Kidney (tissue), 14 donors: ENCODE measurements around the gene DYRK3. TPM values are rescaled to one million over a fixed set of nuclear protein-coding genes. Genes with fewer than 3 reads are reported as not detected.

Experiments used
- DNase-seq, 5 donors: peaks; one replicate each; pipeline ENCODE4 v3.0.0-alpha.2; 2013 to 2020
- FAIRE-seq: peaks from 2 replicates; lab custom pipeline; 2012; peaks lifted over from hg19 to GRCh38; lab: Jason Lieb, UNC
- H3K27ac ChIP-seq, 2 donors: one replicate each; pipeline ENCODE4 v1.7.0; 2013; ENCODE audit warnings: low read depth in 2 of 2, low read length in 2 of 2, inconsistent platforms in 1 of 2
- H3K27me3 ChIP-seq: one replicate; pipeline ENCODE4 v1.7.1; 2013; ENCODE audit warnings: low read length, inconsistent platforms; ENCODE audit not compliant: control insufficient read depth, insufficient read depth
- H3K36me3 ChIP-seq, 3 donors: one replicate each; pipeline versions ENCODE4 v1.7.0 to v1.7.1; 2013; ENCODE audit warnings: low read length in 3 of 3, control low read depth in 1 of 3, inconsistent platforms in 1 of 3; ENCODE audit not compliant: insufficient read depth in 3 of 3, control insufficient read depth in 2 of 3
- H3K4me1 ChIP-seq, 3 donors: one replicate each; pipeline versions ENCODE4 v1.7.0 to v1.7.1; 2013; ENCODE audit warnings: low read length in 3 of 3, inconsistent platforms in 1 of 3, low read depth in 1 of 3; ENCODE audit not compliant: control insufficient read depth in 2 of 3, insufficient read depth in 2 of 3
- H3K4me3 ChIP-seq, 3 donors: one replicate each; pipeline versions ENCODE4 v1.7.0 to v1.8.1; 2013; ENCODE audit warnings: low read length in 3 of 3, control low read depth in 1 of 3, inconsistent platforms in 1 of 3
- H3K9ac ChIP-seq, 3 donors: one replicate each; pipeline versions ENCODE4 v1.7.0 to v1.7.1; 2013; ENCODE audit warnings: low read length in 3 of 3, control low read depth in 1 of 3, inconsistent platforms in 1 of 3
- H3K9me3 ChIP-seq, 3 donors: one replicate each; pipeline versions ENCODE4 v1.7.0 to v1.7.1; 2013; ENCODE audit warnings: low read length in 3 of 3, control low read depth in 1 of 3, inconsistent platforms in 1 of 3; ENCODE audit not compliant: control insufficient read depth in 2 of 3, insufficient read depth in 1 of 3
- intact Hi-C: fragments of 100-400 bp; cut with DNase I; formaldehyde crosslinking; loops from one replicate; pipeline ENCODE4 v1.11.1; 2022
- polyA plus RNA-seq: library from polyadenylated mRNA; stranded (reverse); fragments of 350-450 nt; fragmentation: Illumina TruSeq; extraction: RNeasy Lipid Tissue Mini Kit (QIAGEN cat#74804); gene quantifications from one replicate; pipeline ENCODE4 v1.2.3, GENCODE V29; 2014; ENCODE audit warnings: low read depth, low replicate concordance; ENCODE audit not compliant: insufficient read depth
- total RNA-seq: library from RNA; stranded (reverse); fragmentation: NEBNext Ultra II Directional; extraction: Animal tissue kit (Norgen Biotek cat#: 25700); gene quantifications from one replicate; pipeline ENCODE4 v1.2.1, GENCODE V29; 2021
- TF ChIP-seq, protein P1 (sequence below): IDR thresholded peaks from 3 replicates; pipeline ENCODE4 v1.5.1; 2012; ENCODE audit warnings: mild to moderate bottlenecking, moderate library complexity, borderline replicate concordance; ENCODE audit not compliant: insufficient read depth; ENCODE audit errors: extremely low read depth
- donor health status: control.
- donor health status: control.
- donor health status: control.
- donor health status: control.
- donor health status: control.
- donor health status: DM: yes; HTN: yes; CAD: no.
- donor health status: Normal renal cell carcinoma (clear cell type).

DYRK3 gene
- total and polyA plus RNA-seq, 2 donors from 2014 or later = 3.5 to 12.7 TPM

DNA sequence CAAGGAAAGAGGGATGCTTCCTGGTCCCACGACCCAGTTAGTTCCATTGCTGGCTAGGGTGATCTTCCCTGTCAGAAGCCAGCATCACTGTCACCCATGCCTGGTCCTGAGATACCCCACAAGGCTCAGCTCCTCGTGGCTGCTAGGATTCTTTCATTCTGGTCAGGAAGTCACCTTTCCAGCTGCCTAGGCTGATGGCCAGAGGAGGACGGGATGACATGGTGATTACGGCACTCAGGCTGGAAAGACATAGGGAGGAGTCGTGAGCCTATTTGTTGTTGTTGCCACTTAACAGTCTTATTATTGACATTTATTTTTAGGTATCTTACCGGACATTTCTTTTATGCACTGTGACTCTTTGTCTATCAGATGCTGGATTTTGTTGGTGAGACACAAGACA lies 29.4 kb downstream of the DYRK3 start:
- FAIRE-seq (no peak), DNase-seq (no peak)
- Histone ChIP-seq H3K4me1 (peaks cover 0 to 6% (median 5%) of the 10 kb centered on the region in 3 donors), H3K4me3 (no peak overlapping the region), H3K9me3 (no peaks in the 10 kb centered on the region), H3K9ac (no peak overlapping the region), H3K27ac (no peak overlapping the region), H3K36me3 (no peaks in the 10 kb centered on the region), H3K27me3 (no peaks in the 10 kb centered on the region)
- TF ChIP-seq, protein P1, sequence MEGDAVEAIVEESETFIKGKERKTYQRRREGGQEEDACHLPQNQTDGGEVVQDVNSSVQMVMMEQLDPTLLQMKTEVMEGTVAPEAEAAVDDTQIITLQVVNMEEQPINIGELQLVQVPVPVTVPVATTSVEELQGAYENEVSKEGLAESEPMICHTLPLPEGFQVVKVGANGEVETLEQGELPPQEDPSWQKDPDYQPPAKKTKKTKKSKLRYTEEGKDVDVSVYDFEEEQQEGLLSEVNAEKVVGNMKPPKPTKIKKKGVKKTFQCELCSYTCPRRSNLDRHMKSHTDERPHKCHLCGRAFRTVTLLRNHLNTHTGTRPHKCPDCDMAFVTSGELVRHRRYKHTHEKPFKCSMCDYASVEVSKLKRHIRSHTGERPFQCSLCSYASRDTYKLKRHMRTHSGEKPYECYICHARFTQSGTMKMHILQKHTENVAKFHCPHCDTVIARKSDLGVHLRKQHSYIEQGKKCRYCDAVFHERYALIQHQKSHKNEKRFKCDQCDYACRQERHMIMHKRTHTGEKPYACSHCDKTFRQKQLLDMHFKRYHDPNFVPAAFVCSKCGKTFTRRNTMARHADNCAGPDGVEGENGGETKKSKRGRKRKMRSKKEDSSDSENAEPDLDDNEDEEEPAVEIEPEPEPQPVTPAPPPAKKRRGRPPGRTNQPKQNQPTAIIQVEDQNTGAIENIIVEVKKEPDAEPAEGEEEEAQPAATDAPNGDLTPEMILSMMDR = no peak
- intact Hi-C loops = no loop called here

DNA sequence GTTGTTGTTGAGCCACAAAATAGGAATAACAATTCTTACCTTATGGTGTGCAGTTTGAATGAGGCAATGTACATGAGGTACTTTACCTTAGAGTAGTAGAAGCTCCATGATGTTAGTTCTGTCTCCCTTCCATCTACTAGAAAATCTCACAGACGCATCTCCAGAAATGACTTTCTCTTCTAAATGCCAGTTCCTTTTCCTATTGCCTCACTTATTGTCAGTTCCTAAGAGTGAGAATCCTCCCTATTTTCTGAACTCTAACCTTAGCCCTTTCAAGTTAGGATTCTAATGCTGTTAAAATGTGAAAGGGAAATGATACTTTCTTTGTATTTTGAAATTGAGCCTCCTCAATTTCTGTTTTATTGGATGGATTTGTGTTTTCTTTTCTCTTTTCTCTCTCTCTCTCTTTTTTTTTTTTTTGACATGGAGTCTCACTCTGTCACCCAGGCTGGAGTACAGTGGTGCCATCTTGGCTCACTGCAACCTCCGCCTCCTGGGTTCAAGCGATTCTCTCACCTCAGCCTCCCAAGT lies 30.8 kb downstream of the DYRK3 start:
- no peak overlapping the region for H3K27ac ChIP-seq
- TF ChIP-seq, protein P1 = no peak
- intact Hi-C loops = no loop called here
- H3K36me3 ChIP-seq = no peaks in the 10 kb centered on the region
- H3K4me3 ChIP-seq = no peak overlapping the region
- FAIRE-seq = no peak
- no peaks in the 10 kb centered on the region for H3K9me3 ChIP-seq
- peaks cover 0 to 6% (median 5%) of the 10 kb centered on the region in 3 donors for H3K4me1 ChIP-seq
- H3K27me3 ChIP-seq = no peaks in the 10 kb centered on the region
- no peak overlapping the region for H3K9ac ChIP-seq
- DNase-seq = no peak

DNA sequence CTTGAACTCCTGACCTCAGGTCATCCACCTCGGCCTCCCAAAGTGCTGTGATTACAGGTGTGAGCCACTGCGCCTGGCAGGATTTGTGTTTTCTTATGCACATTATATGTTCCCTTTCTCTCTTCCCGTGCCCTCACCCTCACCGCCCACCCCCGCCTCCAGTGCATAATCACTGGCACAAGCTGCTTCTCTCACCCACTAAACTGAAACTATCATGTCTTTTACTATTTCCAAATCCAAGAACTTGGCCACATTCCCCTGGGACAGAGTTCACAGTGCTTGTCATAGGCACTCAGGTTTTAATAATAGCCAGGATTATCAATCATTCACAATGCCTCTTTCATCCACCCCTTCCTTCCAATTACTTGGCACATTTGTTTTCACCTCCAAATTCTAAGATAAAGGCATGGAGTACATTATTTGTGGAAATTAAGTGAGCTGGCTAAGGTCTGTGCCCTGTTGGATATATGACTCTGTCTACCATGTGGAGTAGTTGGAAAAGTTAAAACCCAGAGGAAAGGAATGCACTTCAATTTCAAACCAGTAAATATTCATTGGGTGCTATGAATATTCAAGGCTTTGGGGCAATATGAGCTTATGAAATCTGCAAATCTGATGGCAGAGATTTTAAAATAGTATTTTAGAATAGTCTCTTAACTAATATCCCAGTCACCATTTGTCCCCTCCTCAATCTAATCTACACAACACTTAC lies 31.8 kb downstream of the DYRK3 start:
- no peak overlapping the region for H3K9ac ChIP-seq
- FAIRE-seq (no peak), DNase-seq (no peak)
- no peaks in the 10 kb centered on the region for H3K9me3 ChIP-seq
- no peak overlapping the region for H3K4me3 ChIP-seq
- peak overlapping the region in 1 of 2 donors; percentile 47 for H3K27ac ChIP-seq
- no peaks in the 10 kb centered on the region for H3K27me3 ChIP-seq
- H3K36me3 ChIP-seq = no peaks in the 10 kb centered on the region
- TF ChIP-seq, protein P1 = no peak
- intact Hi-C loops = no loop called here
- H3K4me1 ChIP-seq = peaks cover 0 to 7% (median 6%) of the 10 kb centered on the region in 3 donors
